Kasumi-1 (cell line): ENCODE results near the gene SLC17A7.
"Not testable (repeated sequence)": the region's sequence is repeated elsewhere in the genome, so short reads cannot be mapped to it uniquely, and the experiment has no call there.

Source experiments
- DNase-seq, 2 experiments: peaks; one replicate each; lab custom pipeline; 2025; lab: John Stamatoyannopoulos, UW

The SLC17A7 gene

GRCh38 chr19:49444100-49444700 is 2.9 kb upstream of the SLC17A7 start:
- not testable (repeated sequence) for DNase-seq

- DNase-seq: peak; percentile 95 to 96
Observed at GRCh38 chr19:49443366-49444099, 2.2 kb upstream of the SLC17A7 start.

DNA sequence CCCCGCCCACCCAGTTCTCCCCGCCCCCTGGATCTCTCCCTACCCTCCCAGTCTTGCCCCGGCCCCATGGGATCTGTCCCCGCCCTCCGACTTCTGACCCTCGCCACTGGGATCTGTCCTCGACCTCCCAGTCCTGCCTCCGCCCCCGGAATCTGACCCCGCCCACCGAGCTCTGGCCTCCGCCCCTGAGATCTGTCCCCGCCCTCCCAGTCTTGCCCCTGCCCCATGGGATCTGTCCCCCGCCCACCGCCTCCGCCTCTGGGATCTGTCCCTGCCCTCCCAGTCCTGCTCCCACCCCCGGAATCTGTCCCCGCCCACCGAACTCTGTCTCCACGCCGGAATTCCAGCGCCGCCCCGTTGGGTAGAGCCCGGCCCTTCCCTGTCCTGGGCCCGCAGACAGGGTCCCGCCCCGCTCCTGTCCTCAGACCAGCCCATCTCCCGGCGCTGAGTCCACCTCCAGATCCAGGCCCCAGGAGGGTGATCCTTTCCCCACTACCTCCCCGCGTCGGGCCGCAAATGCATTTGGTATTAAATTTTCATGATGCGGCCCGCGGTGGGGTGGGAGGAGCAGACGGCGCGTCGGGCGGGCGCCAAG is 1.5 kb upstream of the SLC17A7 start:
- DNase-seq: peak; percentile 82 to 83

DNA sequence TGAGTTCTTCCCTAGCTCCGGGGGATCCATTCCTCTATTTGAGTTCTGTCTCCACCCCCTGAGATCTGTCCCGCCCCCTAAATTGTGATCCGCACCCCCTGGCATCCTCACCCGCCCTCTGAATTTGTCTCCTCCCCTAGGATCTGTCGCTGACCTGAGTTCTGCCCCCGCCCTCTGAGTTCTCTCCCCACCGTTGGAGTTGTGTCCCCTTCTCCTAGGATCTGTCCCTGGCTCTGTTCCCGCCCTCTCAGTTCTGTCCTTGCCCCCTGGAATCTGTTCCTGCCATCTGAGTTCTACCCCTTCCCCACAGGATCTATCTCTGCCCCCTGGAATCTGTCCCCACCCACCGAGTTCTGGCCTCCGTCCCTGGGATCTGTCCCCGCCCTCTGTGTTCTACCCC is 1.0 kb upstream of the SLC17A7 start:
- DNase-seq: peak in 1 of 2 experiments; percentile 69

- DNase-seq: no peak
Observed at GRCh38 chr19:49441960-49442350, 628 bp upstream of the SLC17A7 start.

DNA sequence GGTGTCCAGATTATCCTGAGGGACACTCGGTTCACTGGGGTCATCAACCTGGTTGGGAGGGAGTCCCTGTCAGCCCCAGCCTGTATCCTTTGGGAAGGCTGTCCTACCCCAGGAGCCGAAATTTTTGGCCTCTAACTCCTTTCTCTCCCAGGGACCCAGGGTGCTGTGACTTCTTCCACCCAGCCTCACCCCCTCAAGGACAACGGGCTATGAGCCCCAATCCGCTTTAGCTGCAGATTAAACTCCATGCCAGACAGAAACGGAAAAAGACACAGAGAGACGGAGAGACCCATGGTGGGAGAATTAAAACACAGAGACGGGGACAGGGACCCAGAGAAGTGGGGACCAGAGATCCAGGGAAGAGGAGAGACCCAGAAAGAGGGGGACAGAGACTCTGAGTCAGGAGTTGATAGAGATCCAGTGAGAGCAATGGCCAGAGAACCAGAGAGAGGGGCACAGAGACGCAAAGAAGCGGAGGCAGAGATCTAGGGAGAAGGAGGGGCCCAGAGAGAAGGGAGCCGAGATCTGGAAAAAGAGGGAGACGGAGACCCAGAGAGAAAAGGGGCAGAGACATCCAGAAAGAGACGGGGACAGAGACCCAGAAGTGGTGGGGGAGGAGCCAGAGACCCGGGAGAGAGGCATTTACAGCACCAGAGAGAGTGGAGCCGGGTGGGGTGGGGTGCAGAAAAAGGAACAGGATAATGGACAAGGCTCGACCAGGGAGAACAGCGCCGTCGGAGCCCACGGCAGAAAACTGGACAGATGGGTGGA is 703 bp downstream of the SLC17A7 start:
- DNase-seq: no peak

- no peak for DNase-seq
Observed at GRCh38 chr19:49439836-49440235, 1.5 kb downstream of the SLC17A7 start.

DNA sequence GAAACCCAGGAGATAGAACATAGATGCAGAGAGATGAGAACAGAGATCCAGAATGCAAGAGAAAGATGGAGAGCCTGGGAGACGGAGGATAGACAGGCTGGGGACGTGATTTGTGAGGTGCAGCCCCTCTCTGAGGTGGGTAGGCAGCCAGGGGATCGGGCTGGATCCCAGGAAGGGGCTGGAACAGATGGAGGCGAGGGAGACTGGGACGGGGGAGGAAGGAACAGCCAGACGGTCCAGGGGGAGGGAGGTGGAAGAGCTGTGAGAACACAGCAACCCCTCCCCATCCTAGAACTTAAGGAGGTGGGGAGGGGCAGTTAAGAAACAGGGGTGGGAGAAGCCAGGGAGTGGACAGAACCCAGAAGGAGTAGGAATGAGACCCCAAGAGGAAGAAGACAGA is 3.1 kb downstream of the SLC17A7 start:
- DNase-seq: no peak

DNA sequence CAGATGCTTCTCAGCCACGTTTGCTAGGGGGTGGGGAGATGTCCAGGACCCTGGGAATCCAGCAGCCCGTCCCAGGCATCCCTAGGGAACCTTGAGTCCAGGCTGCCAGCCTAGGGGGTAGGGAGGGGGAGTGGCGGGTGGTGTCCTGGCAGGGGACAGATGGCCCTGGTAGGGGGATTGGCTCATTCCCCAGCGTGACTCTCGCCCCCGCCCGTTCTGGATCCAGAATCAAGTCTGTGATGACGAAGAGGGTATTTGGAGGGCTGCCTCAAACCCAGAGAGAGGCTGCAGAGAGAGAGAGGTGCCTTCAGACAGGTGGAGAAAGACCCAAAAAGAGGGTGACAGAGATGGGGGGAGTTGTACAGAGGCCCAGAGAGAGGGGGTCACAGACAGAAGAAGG is 4.1 kb downstream of the SLC17A7 start:
- DNase-seq: no peak

- no peak for DNase-seq
Observed at GRCh38 chr19:49436381-49437017, 4.8 kb downstream of the SLC17A7 start.

GRCh38 chr19:49435670-49436069 is 5.7 kb downstream of the SLC17A7 start:
- no peak for DNase-seq

DNA sequence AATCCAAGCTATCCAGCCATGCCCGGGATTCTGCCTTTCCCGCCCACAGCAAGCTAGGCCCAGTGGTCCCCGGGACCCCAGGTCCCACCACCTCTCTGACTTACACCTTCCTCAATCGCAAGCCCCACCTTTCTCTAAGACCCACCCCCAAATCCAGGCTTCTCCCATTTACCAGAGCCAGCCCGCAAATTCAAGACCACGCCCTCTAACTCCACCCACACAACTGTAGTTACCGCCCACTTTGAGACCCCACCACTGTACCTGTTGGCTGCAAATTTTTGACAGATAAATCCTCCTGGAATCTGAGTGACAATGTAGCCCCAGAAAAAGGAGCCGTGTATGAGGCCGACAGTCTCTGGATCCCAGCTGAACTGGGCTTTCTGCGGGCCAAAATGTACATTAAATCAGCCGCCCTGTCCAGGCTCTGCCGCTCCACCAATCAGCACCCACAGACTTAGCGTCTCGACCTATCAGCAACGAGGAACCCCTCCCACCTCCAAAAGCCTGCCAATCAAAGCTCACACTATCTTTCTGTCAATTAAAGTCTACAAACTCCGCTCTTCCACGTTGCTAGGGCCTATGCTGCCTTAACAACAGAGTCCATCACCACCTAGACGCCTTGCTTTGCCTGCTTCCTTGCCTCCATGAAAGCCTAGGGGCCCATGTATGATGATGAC is 6.3 kb downstream of the SLC17A7 start:
- DNase-seq: no peak

DNA sequence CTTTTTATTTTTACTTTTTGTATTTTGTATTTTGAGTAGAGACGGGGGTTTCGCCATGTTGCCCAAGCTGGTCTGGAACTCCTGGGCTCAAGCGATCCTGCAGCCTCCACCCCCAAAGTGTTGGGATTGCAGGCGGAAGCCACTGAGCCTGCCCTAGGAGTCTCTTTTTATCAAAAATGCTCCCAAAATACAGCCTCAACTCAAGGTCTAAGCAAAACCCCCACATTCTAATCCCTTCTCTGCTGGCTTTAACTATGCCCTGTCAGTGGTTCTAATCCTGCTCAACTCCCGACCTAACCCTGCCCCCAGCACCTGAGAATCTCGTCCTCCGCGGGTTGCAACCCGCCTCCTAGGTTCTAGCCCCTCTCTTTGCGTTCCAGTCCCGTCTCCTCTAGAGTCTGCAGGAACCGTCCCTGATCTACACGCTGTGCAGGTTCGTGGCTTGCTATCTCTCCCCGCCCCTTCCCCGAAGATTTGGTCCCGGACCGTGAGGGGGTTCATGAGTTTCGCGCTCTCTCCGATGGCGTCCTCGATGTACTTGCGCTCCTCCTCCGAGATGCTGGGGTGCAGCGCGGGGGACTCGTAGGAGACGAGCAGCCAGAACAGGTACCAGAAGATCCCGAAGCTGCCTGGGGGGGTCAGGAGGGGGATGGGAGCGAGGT is 8.0 kb downstream of the SLC17A7 start:
- DNase-seq: no peak

GRCh38 chr19:49432141-49433073 is 8.9 kb downstream of the SLC17A7 start:
- no peak for DNase-seq

GRCh38 chr19:49431330-49431749 is 10.0 kb downstream of the SLC17A7 start:
- no peak for DNase-seq

DNA sequence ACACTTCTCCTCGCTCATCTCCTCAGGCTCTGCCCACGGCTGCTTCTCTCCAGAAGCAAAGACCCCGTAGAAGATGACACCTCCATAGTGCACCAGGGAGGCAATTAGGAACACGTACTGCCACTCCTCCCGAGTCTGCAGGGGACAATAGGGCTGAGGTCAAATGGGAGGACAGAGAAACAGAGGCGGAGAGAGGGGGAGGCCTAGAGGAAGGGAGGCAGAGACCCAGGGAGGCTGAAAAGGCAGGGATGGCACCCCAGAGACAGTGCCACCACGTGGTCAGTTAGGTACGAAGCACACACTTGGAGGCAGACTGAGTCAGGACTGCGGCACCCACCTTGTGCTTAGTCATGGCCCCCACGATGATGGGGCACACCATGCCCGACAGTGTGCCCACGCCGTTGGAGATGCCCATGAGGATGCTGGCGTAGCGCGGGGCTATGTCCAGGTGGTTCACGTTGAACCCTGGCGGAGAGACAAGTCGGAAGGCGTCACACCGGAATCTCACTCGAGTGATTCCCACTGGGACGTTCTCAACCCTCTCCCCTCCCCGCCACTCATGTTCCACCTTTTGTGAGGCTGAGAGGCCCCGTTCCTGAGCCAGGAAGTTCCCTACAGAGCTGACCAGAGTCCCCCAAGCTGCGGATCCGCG is 10.5 kb downstream of the SLC17A7 start:
- peak; percentile 38 to 52 for DNase-seq

GRCh38 chr19:49430172-49430677 is 11.1 kb downstream of the SLC17A7 start:
- no peak for DNase-seq

DNA sequence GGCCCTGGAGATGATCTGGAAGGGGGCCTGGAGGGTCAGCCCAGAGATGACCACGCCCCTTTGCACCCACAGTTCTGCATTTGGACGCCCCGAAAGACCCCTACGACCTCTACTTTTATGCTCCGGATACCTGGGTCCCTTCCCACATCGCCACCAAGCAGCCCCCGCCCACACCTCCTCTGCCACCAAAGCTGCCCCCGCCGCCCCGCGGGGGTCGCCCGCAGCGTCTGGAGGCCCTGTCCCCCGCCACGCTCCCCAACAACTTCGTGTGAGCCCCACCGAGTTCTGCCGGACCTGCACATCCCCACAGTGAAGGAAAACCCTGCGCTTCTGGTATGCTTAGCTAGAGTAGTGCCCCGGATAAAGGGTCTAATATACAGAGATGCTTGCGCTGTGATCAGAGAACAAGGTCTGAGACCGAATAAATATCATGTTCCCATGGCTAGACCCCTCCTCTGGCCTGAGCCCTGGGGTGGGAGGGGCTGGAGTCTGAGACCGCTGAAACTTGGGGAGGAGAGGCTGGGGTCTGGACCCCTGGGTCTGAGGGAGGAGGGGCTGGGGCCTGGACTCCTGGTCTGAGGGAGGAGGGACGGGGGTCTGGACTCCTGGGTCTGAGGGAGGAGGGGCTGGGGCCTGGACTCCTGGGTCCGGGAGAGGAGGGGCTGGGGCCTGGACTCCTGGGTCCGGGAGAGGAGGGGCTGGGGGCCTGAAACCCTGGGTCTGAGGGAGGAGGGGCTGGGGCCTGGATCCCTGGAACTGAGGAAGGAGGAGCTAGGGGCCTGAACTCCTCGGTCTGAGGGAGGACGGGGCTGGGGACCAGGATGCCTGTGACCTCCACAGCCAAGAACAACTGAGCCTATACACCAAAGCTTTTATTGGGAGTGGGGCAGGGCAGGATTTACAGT is 12.5 kb downstream of the SLC17A7 start:
- DNase-seq: no peak
